IgD-negative memory B cell (primary cell): ENCODE data around the gene CENPQ. TPM values are rescaled to one million over a fixed set of nuclear protein-coding genes. Genes with fewer than 3 reads are reported as not detected.
"Not testable (repeated sequence)": the region's sequence is repeated elsewhere in the genome, so short reads cannot be mapped to it uniquely, and the experiment has no call there.

Source experiments
- H3K27ac Mint-ChIP-seq, 3 donors: one replicate each; pipeline ENCODE4 v1.8.0; 2020 to 2022; ENCODE audit warnings: mild to moderate bottlenecking in 3 of 3, mixed read lengths in 3 of 3, moderate library complexity in 1 of 3
- H3K27me3 Mint-ChIP-seq: one replicate; pipeline ENCODE4 v1.8.0; 2021; ENCODE audit warnings: mixed read lengths
- H3K36me3 Mint-ChIP-seq: one replicate; pipeline ENCODE4 v1.8.0; 2020; ENCODE audit warnings: mild to moderate bottlenecking, mixed read lengths
- H3K4me1 Mint-ChIP-seq, 3 donors: one replicate each; pipeline ENCODE4 v1.8.0; 2020 to 2022; ENCODE audit warnings: mixed read lengths in 3 of 3, mild to moderate bottlenecking in 1 of 3
- H3K4me3 Mint-ChIP-seq, 4 donors: one replicate each; pipeline ENCODE4 v1.8.0; 2020 to 2022; ENCODE audit warnings: mild to moderate bottlenecking in 4 of 4, mixed read lengths in 4 of 4, moderate library complexity in 3 of 4
- H3K9me3 Mint-ChIP-seq, 3 donors: one replicate each; pipeline ENCODE4 v1.8.0; 2020 to 2021; ENCODE audit warnings: mixed read lengths in 3 of 3, mild to moderate bottlenecking in 1 of 3
- polyA plus RNA-seq: library from polyadenylated mRNA; unstranded; fragments of 300-500 nt; fragmentation: Illumina TruSeq; gene quantifications from one replicate; pipeline ENCODE4 v1.2.3, GENCODE V29; 2021

CENPQ gene, protein sequence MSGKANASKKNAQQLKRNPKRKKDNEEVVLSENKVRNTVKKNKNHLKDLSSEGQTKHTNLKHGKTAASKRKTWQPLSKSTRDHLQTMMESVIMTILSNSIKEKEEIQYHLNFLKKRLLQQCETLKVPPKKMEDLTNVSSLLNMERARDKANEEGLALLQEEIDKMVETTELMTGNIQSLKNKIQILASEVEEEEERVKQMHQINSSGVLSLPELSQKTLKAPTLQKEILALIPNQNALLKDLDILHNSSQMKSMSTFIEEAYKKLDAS
- polyA plus RNA-seq = 4.6 TPM

DNA sequence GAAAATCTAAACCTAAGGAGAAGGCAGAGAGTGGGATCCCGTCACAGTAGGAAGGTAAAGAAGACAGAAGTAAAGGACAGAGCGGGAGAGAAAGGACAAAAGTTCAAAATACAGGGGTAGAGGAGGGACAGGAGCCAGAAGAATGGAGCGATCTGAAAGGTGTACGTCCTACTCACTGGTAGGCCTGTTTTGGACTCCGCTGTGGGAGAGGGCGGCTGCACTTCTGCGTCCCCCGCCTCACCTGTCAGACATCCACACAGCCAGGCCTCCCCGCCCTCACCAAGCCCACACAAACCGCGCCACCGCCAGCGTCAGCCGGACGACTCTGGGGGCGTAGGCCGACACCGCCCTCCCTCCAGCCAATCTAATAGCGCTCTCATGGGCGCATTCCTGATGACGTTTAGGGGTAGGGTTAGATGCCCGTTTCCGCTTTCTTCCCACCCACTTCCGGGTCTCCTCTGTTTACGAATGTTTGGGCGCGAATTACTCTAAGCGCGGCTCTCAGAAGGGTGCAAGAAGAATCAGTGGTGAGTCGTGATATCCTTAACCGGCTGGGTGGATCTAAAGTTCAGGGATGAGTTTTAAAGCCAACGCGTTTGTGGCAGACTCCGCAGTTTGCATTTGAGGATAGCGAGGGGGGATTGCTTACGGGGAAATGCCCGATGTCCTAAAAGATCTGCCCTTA, at the start of gene CENPQ, which contains the start of gene MMUT:
TSS of gene CENPQ (plus strand) at position 444 of the 685 bp plus-strand sequence. CDS start 6,807 bp downstream, outside the sequence.
TSS of gene MMUT (minus strand) at position 327 of the 685 bp plus-strand sequence. CDS start 3,787 bp downstream, outside the sequence.
- Mint-ChIP-seq H3K4me1 (peaks cover 28 to 44% (median 36%) of the 10 kb centered on the region in 3 donors), H3K27me3 (no peaks in the 10 kb centered on the region), H3K9me3 (no peaks in the 10 kb centered on the region), H3K4me3 (peak within 1 kb of the TSS; percentile 94 to 99 (median 98)), H3K36me3 (peaks cover 3% of the 10 kb centered on the region), H3K27ac (peak within 1 kb of the TSS; percentile 65 to 98 (median 91))

DNA sequence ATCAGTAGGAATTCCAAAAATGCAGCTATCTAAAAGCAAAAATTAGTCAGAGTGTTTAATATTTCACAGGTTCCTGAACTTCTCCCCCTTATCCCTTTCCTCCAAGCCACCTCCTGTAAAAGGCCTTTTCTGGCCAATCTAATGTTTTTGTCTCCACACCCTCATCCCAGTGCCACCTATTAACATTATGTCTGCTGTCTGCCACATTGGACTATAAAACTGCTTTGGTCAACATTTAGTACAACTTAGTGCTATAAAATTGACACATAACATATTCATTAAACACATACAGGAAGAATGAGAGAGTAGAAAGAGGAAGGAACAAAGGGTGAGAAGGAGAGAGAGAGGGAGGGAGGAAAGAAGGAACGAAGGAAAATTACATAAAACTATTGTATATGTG, 47.8 kb upstream of the CENPQ start:
- Mint-ChIP-seq H3K36me3 (no peaks in the 10 kb centered on the region), H3K4me3 (no peak overlapping the region), H3K9me3 (no peaks in the 10 kb centered on the region), H3K27me3 (no peaks in the 10 kb centered on the region), H3K4me1 (no peaks in the 10 kb centered on the region), H3K27ac (no peak overlapping the region)

DNA sequence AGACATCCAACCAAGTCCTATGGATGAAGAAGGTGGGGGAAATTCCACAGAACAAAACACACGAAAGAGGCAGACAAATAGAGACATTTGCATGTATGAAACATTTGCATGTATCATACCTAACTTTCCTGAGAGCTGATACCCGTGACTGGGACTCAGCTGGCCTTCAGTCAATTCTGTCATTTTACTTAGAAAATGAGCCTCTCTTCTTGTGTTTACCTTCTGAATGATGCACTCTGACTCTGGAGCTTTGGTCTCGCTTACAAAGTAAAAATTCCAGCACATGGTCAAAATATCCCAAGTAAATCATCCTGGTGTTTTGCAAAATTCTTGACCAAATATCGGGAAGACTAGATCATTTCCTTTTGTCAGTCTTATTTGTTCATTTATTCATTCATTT, 47.0 kb upstream of the CENPQ start:
- Mint-ChIP-seq H3K36me3 (no peaks in the 10 kb centered on the region), H3K4me3 (no peak overlapping the region), H3K27ac (no peak overlapping the region), H3K9me3 (no peaks in the 10 kb centered on the region), H3K4me1 (no peaks in the 10 kb centered on the region), H3K27me3 (no peaks in the 10 kb centered on the region)

DNA sequence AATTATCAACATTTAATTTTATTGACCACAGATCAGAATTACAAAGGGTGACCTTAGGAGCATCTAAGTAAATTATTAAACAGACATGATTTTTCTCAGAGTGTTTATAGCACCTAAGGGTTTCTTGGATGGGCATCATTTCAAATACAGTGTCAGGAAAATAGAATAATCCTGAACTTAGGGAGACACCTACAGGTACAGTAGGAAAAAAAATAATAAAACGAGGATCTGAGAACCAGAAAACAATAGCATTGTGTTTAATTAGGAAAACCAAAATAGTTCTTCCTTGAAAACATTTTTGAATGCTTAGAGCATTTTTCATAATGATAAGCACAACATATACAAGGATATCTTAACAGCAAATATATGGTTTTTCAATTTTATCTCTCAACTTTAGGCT, 39.4 kb upstream of the CENPQ start:
- no peak overlapping the region for H3K4me3 Mint-ChIP-seq
- H3K27me3 Mint-ChIP-seq = peaks cover 1% of the 10 kb centered on the region
- peaks cover 6% of the 10 kb centered on the region for H3K36me3 Mint-ChIP-seq
- H3K4me1 Mint-ChIP-seq = no peaks in the 10 kb centered on the region
- H3K27ac Mint-ChIP-seq = no peak overlapping the region
- no peaks in the 10 kb centered on the region for H3K9me3 Mint-ChIP-seq

DNA sequence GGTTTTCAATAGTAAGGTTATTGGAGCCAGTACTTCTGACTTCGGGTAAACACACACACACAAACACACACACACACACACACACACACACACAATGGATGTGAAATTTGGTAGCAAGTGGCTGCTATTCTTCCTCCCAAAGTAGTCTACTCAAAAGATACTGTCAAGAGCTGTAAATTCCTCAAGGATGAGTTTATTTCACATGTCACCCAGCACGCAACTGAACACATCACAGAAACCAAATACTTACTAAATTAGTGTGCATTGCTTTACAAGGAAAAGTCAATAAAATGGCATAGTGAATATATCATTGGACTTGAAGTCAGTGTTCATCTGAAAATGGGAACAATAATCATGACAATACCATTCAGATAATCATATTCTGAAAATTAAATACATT, 33.0 kb upstream of the CENPQ start:
- Mint-ChIP-seq H3K4me1 (no peaks in the 10 kb centered on the region), H3K36me3 (peaks cover 10% of the 10 kb centered on the region), H3K9me3 (no peaks in the 10 kb centered on the region), H3K27me3 (peaks cover 1% of the 10 kb centered on the region), H3K4me3 (no peak overlapping the region), H3K27ac (no peak overlapping the region)

DNA sequence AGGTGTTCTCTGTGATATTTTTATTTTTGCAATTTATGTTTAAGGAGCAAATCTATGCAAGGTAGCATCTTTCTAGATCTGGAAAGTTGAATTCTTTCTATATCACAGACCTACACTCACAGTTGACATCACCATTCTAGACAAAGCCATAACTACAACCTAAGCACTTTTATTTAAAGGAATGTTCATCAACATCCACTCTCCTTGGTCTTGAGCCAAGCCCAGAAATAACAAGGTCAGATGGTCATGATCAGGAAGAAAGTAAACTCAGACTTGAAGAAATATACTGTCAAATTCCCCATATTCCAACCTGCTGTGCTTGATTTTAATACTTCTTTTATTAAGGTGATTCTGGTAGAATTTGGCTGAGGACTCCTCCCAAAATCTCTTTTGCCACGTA, 32.3 kb upstream of the CENPQ start:
- H3K4me3 Mint-ChIP-seq = no peak overlapping the region
- no peak overlapping the region for H3K27ac Mint-ChIP-seq
- no peaks in the 10 kb centered on the region for H3K9me3 Mint-ChIP-seq
- H3K27me3 Mint-ChIP-seq = peaks cover 1% of the 10 kb centered on the region
- no peaks in the 10 kb centered on the region for H3K4me1 Mint-ChIP-seq
- peaks cover 16% of the 10 kb centered on the region for H3K36me3 Mint-ChIP-seq

DNA sequence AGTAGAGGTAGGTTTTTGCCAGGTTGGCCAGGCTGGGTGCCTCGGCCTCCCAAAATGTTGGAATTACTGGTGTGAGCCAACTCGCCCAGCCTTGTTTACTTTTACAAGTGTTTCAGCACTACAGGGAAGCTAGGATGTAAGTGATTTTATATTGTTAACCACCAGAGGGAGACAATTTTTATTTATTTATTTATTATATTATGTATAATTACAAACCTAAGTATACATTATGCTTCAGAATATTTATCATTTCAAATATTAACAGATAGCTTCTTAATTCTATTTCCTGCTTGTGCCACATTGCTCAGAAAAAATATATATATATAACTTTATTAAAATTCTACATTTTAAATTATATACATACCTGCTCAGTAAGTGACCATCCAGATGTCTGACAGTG, 9.9 kb upstream of the CENPQ start:
- Mint-ChIP-seq H3K4me1 (peaks cover 0 to 1% (median 0%) of the 10 kb centered on the region in 3 donors), H3K27me3 (no peaks in the 10 kb centered on the region), H3K27ac (no peak overlapping the region), H3K9me3 (no peaks in the 10 kb centered on the region), H3K36me3 (no peaks in the 10 kb centered on the region), H3K4me3 (no peak overlapping the region)

DNA sequence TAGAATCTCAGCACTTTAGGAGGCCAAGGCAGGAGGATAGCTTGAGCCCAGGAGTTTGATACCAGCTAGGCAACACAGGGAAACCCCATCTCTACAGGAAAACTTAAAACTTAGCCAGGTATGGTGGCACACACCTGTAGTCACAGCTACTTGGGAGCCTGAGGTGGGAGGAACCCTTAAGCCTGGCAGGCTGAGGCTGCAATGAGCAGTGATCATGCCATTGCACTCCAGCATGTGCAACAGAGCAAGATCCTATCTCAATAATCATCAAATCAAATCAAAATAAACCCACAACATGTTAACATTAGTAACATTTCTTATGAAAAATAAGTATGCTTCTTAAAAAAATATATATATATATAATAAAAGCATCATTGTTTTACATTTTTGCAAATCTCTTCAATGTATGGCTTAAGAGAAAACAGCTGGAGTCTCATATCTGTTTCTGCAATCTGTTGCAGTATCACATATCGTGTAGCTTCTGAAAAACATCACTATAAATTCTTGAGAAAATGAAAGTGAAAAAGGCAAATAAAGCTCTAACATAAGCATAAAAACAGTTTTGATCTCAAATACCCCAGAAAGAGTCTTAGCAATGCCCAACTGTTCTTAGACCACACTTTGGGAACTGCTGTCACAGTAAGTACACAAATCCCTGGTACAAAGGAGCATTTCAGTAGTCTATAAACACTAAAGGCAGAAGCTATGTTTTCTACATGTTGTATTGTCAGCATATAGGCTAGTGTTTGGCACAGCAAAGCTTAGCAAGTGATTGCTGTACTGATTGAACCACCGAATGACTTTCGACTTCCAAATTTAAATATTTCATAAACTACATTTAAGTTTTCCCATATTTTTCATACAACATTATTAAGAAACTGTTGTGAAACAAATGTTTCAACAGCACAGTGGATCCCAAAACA, 8.1 kb upstream of the CENPQ start:
- Mint-ChIP-seq H3K9me3 (no peaks in the 10 kb centered on the region), H3K27me3 (no peaks in the 10 kb centered on the region), H3K4me3 (no peak overlapping the region), H3K27ac (no peak overlapping the region), H3K36me3 (peaks cover 3% of the 10 kb centered on the region), H3K4me1 (peaks cover 1 to 6% (median 4%) of the 10 kb centered on the region in 3 donors)

DNA sequence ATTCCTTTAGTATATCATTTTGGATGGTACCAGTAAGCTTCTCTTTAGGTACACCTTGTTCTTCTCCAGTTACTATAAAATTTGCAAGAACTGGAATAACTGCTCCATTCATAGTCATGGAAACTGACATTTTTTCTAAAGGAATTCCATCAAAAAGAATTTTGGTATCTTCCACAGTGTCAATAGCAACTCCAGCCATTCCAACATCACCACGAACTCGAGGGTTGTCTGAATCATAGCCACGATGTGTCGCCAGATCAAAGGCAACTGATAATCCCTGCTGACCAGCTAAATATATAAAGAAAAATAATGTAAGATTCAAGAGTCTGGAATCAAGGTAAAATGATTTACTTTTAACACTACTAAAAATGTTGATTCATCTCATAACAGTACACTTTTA, 5.4 kb upstream of the CENPQ start:
- Mint-ChIP-seq H3K36me3 (peaks cover 3% of the 10 kb centered on the region), H3K4me1 (peaks cover 14 to 19% (median 17%) of the 10 kb centered on the region in 3 donors), H3K9me3 (no peaks in the 10 kb centered on the region), H3K27ac (no peak overlapping the region), H3K4me3 (no peak overlapping the region), H3K27me3 (no peaks in the 10 kb centered on the region)

DNA sequence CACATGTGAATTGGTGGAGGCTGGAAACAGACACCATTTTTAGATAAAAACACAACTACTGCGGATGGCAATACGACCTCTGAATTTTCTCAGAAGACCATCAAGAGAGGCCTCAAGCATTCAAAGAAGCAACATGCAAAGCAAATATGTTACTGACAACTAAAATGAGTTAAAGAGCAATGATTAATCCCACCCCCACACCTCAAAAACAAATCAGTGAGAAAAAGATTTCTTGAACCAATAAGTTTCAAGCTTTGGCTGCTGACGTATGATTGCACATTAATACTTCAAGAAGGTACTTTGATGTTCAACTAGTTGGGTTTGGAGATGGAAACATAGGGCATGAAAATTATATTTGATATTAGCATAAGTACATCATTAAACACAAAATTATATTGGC, 1.1 kb upstream of the CENPQ start:
- peak overlapping the region; percentile 94 to 99 (median 98) for H3K4me3 Mint-ChIP-seq
- peaks cover 24 to 39% (median 36%) of the 10 kb centered on the region in 3 donors for H3K4me1 Mint-ChIP-seq
- H3K27ac Mint-ChIP-seq = peak overlapping the region in 2 of 3 donors; percentile 65 to 74
- H3K36me3 Mint-ChIP-seq = peaks cover 3% of the 10 kb centered on the region
- no peaks in the 10 kb centered on the region for H3K27me3 Mint-ChIP-seq
- no peaks in the 10 kb centered on the region for H3K9me3 Mint-ChIP-seq

DNA sequence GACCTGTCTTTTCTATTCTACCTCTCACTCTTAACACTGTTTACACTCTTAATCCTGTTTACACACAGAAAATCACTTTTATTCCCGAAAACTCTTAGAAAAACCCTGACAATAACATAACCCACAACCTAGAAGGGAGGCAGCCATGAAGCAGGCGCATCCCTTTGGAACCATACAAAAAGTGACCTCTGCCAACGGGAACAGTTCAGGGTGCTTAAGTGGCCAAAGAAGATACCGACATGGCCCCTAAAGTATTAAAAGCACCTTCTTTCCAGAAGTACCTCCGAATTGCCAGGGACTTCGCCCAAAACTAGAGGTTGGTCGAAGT, 607 bp upstream of the CENPQ start:
- Mint-ChIP-seq H3K4me1 (peaks cover 25 to 40% (median 36%) of the 10 kb centered on the region in 3 donors), H3K9me3 (no peaks in the 10 kb centered on the region), H3K27ac (peak overlapping the region; percentile 65 to 98 (median 91)), H3K36me3 (peaks cover 3% of the 10 kb centered on the region), H3K27me3 (no peaks in the 10 kb centered on the region), H3K4me3 (peak overlapping the region; percentile 94 to 99 (median 98))

DNA sequence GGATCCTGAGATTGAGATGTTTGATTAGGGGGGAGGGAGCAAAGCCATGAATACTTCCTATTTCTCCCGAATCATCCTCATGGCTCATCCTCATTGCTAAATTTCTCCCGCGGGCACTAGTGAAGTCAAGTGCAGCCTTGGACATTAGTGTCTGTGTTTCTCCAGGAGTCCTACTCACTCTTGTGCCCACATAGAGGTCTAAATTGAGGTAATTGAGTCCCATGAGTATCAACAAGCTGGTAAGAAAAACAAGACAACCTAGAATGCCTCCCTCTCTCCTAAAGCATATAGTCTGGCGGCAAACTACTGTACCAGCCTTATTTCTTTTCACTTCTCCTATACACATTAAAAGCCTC, 420 bp downstream of the CENPQ start:
- Mint-ChIP-seq H3K27ac (peak overlapping the region; percentile 65 to 98 (median 91)), H3K36me3 (peaks cover 1% of the 10 kb centered on the region), H3K27me3 (no peaks in the 10 kb centered on the region), H3K4me1 (peaks cover 28 to 44% (median 36%) of the 10 kb centered on the region in 3 donors), H3K4me3 (peak overlapping the region; percentile 94 to 99 (median 98)), H3K9me3 (no peaks in the 10 kb centered on the region)

DNA sequence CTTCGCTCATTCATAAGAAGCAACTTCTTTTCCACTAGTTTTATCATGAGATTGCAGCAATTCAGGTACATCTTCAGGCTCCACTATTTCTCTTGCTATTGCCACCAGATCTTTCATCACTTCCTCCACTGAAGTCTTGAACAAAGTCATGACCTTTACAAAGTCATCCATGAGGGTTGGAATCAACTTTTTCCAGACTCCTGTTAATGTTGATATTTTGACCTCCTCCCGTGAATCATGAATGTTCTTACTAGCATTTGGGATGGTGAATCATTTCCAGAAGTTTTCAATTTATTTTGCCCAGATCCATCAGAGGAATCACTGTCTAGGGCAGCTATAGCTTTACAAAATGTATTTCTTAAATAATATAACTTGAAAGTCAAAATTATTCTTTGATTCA, 1.5 kb downstream of the CENPQ start:
- H3K9me3 Mint-ChIP-seq = no peaks in the 10 kb centered on the region

DNA sequence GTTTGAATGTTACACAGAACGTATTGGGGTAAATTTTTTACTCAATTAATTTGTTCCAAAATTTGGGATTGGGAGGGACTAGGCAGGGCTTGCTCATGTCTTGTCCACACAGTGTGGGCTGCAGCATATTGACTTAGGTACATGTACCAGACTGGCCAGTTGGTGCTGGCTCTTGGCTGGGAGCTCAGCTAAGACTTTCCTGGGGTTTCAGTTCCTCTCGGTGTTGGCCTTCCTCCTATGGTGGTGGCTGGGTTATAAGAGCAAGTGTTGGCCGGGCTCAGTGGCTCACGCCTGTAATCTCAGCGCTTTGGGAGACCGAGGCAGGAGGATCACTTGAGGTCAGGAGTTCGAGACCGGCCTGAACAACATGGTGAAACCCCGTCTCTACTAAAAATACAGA, 4.9 kb downstream of the CENPQ start:
- H3K4me1 Mint-ChIP-seq = peaks cover 14 to 25% (median 17%) of the 10 kb centered on the region in 3 donors
- no peak overlapping the region for H3K27ac Mint-ChIP-seq

More for the DNA sequence above, 1.5 kb downstream of the CENPQ start:
- Mint-ChIP-seq H3K27me3 (no peaks in the 10 kb centered on the region), H3K27ac (peak overlapping the region in 1 of 3 donors; percentile 5), H3K36me3 (no peaks in the 10 kb centered on the region), H3K4me3 (peak overlapping the region; percentile 1 to 72 (median 38)), H3K4me1 (peaks cover 28 to 41% (median 36%) of the 10 kb centered on the region in 3 donors)

DNA sequence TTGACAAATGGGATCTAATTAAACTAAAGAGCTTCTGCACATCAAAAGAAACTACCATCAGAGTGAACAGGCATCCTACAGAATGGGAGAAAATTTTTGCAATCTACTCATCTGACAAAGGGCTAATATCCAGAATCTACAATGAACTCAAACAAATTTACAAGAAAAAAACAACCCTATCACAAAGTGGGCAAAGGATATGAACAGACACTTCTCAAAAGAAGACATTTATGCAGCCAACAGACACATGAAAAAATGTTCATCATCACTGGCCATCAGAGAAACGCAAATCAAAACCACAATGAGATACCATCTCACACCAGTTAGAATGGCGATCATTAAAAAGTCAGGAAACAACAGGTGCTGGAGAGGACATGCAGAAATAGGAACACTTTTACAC, 13.4 kb downstream of the CENPQ start:
- H3K4me1 Mint-ChIP-seq, H3K36me3 Mint-ChIP-seq, H3K27me3 Mint-ChIP-seq, H3K9me3 Mint-ChIP-seq, H3K27ac Mint-ChIP-seq, H3K4me3 Mint-ChIP-seq: not testable (repeated sequence)

More for the DNA sequence above, 4.9 kb downstream of the CENPQ start:
- no peaks in the 10 kb centered on the region for H3K27me3 Mint-ChIP-seq
- no peaks in the 10 kb centered on the region for H3K36me3 Mint-ChIP-seq
- no peaks in the 10 kb centered on the region for H3K9me3 Mint-ChIP-seq
- H3K4me3 Mint-ChIP-seq = no peak overlapping the region
